H9 (cell line): Measurements from ENCODE around the gene SWT1. TPM values are rescaled to one million over a fixed set of nuclear protein-coding genes. Genes with fewer than 3 reads are reported as not detected.
A peak's percentile ranks its signal among the peaks of the same experiment; 100 is the strongest.

Source experiments
- DNase-seq: peaks from one replicate; pipeline ENCODE4 v3.0.0-alpha.2; 2017
- H2AFZ ChIP-seq: one replicate; pipeline ENCODE4 v1.6.1; 2013; ENCODE audit warnings: mild to moderate bottlenecking, low read length, control low read depth, moderate library complexity
- H2AK5ac ChIP-seq: 2 replicates; pipeline ENCODE4 v1.6.1; 2013; ENCODE audit warnings: low read length, control low read depth, mixed read lengths; ENCODE audit not compliant: insufficient read length
- H2BK120ac ChIP-seq: one replicate; pipeline ENCODE4 v1.6.1; 2013; ENCODE audit warnings: low read depth, mild to moderate bottlenecking, low read length, control low read depth, inconsistent platforms; ENCODE audit not compliant: poor library complexity, severe bottlenecking
- H2BK12ac ChIP-seq: 2 replicates; pipeline ENCODE4 v1.6.1; 2013; ENCODE audit warnings: low read length, control low read depth, mixed read lengths, low read depth; ENCODE audit not compliant: insufficient read length
- H2BK15ac ChIP-seq: 2 replicates; pipeline ENCODE4 v1.6.1; 2013; ENCODE audit warnings: low read depth, low read length, control low read depth
- H2BK20ac ChIP-seq: one replicate; pipeline ENCODE4 v1.6.1; 2013; ENCODE audit warnings: low read depth, mild to moderate bottlenecking, low read length, control low read depth, inconsistent platforms; ENCODE audit not compliant: poor library complexity, severe bottlenecking
- H2BK5ac ChIP-seq: 2 replicates; pipeline ENCODE4 v1.6.1; 2013; ENCODE audit warnings: low read length, control low read depth, mixed read lengths; ENCODE audit not compliant: insufficient read length
- H3K14ac ChIP-seq: 2 replicates; pipeline ENCODE4 v1.6.1; 2013; ENCODE audit warnings: low read length, control low read depth; ENCODE audit not compliant: insufficient read depth
- H3K18ac ChIP-seq: 2 replicates; pipeline ENCODE4 v1.6.1; 2013; ENCODE audit warnings: low read depth, mild to moderate bottlenecking, mixed read lengths, low read length, control low read depth; ENCODE audit not compliant: insufficient read length
- H3K23ac ChIP-seq: 2 replicates; pipeline ENCODE4 v1.6.1; 2013; ENCODE audit warnings: low read length, control low read depth, mixed read lengths, low read depth; ENCODE audit not compliant: insufficient read length
- H3K23me2 ChIP-seq: 2 replicates; pipeline ENCODE4 v1.6.1; 2013; ENCODE audit warnings: low read depth, mild to moderate bottlenecking, mixed read lengths, low read length, control low read depth; ENCODE audit not compliant: insufficient read length, poor library complexity, severe bottlenecking
- H3K27ac ChIP-seq: 2 replicates; pipeline ENCODE4 v1.5.1; 2013; ENCODE audit warnings: low read length, control low read depth, mixed read lengths, low read depth; ENCODE audit not compliant: insufficient read length
- H3K27me3 ChIP-seq: 2 replicates; pipeline ENCODE4 v1.6.1; 2013; ENCODE audit warnings: low read length, control low read depth, inconsistent platforms; ENCODE audit not compliant: insufficient read depth
- H3K4ac ChIP-seq: 2 replicates; pipeline ENCODE4 v1.6.1; 2013; ENCODE audit warnings: low read depth, mild to moderate bottlenecking, control low read depth, inconsistent platforms, low read length, moderate library complexity
- H3K4me1 ChIP-seq: 2 replicates; pipeline ENCODE4 v1.6.1; 2013; ENCODE audit warnings: low read length, control low read depth, inconsistent platforms; ENCODE audit not compliant: insufficient read depth
- H3K4me2 ChIP-seq: 2 replicates; pipeline ENCODE4 v1.6.1; 2013; ENCODE audit warnings: low read length, control low read depth, mixed read lengths; ENCODE audit not compliant: insufficient read length, insufficient read depth
- H3K56ac ChIP-seq: 2 replicates; pipeline ENCODE4 v1.6.1; 2013; ENCODE audit warnings: low read depth, mild to moderate bottlenecking, mixed read lengths, low read length, control low read depth; ENCODE audit not compliant: insufficient read length
- H3K79me1 ChIP-seq: 2 replicates; pipeline ENCODE4 v1.6.1; 2013; ENCODE audit warnings: low read depth, mild to moderate bottlenecking, moderate library complexity, low read length, control low read depth, inconsistent platforms; ENCODE audit not compliant: insufficient read depth, poor library complexity, severe bottlenecking
- H3K79me2 ChIP-seq: 2 replicates; pipeline ENCODE4 v1.6.1; 2013; ENCODE audit warnings: low read length, control low read depth, inconsistent platforms; ENCODE audit not compliant: insufficient read depth
- H3K9ac ChIP-seq: 2 replicates; pipeline ENCODE4 v1.6.1; 2013; ENCODE audit warnings: low read length, control low read depth, mixed read lengths; ENCODE audit not compliant: insufficient read length; ENCODE audit errors: extremely low read depth
- H3K9me3 ChIP-seq: one replicate; pipeline ENCODE4 v1.6.1; 2013; ENCODE audit warnings: low read depth, low read length, inconsistent platforms; ENCODE audit not compliant: control insufficient read depth
- H3T11ph ChIP-seq: one replicate; pipeline ENCODE4 v1.6.1; 2013; ENCODE audit warnings: mild to moderate bottlenecking, low read length, control low read depth, inconsistent platforms
- H4K20me1 ChIP-seq: one replicate; pipeline ENCODE4 v1.6.1; 2013; ENCODE audit not compliant: control insufficient read depth, insufficient read length, insufficient read depth
- H4K5ac ChIP-seq: 2 replicates; pipeline ENCODE4 v1.6.1; 2013; ENCODE audit warnings: low read depth, mild to moderate bottlenecking, mixed read lengths, low read length, control low read depth; ENCODE audit not compliant: insufficient read length
- H4K8ac ChIP-seq: replicated peaks from 2 replicates; pipeline ENCODE4 v1.6.1; 2013; ENCODE audit warnings: low read length, control low read depth, mixed read lengths, low read depth; ENCODE audit not compliant: insufficient read length
- H4K91ac ChIP-seq: 2 replicates; pipeline ENCODE4 v1.6.1; 2013; ENCODE audit warnings: low read depth, mild to moderate bottlenecking, moderate library complexity, mixed read lengths, low read length, control low read depth; ENCODE audit not compliant: insufficient read length
- H3K27ac Mint-ChIP-seq, 3 experiments: 2 replicates in 2 of 3; 3 replicates in 1 of 3; pipeline ENCODE4 v1.8.0; 2020 to 2021; ENCODE audit warnings: mixed read lengths in 3 of 3, mild to moderate bottlenecking in 1 of 3, moderate library complexity in 1 of 3
- H3K27me3 Mint-ChIP-seq: 2 replicates; pipeline ENCODE4 v1.8.0; 2021; ENCODE audit warnings: low read depth, mild to moderate bottlenecking, moderate library complexity, mixed read lengths
- H3K36me3 Mint-ChIP-seq, 3 experiments: 2 replicates in 2 of 3; 3 replicates in 1 of 3; pipeline ENCODE4 v1.8.0; 2020 to 2021; ENCODE audit warnings: low read depth in 3 of 3, mixed read lengths in 3 of 3; ENCODE audit not compliant: insufficient read depth in 1 of 3
- H3K4me1 Mint-ChIP-seq, 2 experiments: 2 replicates each; pipeline ENCODE4 v1.8.0; 2020; ENCODE audit warnings: mixed read lengths in 2 of 2
- H3K4me3 Mint-ChIP-seq, 2 experiments: 2 replicates in 1 of 2; 3 replicates in 1 of 2; pipeline ENCODE4 v1.8.0; 2020 to 2021; ENCODE audit warnings: mild to moderate bottlenecking in 2 of 2, mixed read lengths in 2 of 2, moderate library complexity in 1 of 2
- H3K9me3 Mint-ChIP-seq, 2 experiments: 2 replicates in 1 of 2; 3 replicates in 1 of 2; pipeline ENCODE4 v1.8.0; 2020; ENCODE audit warnings: mild to moderate bottlenecking in 2 of 2, mixed read lengths in 2 of 2, moderate library complexity in 1 of 2
- CTCF ChIP-seq: fragments of 200-600 bp; sonication (generic); conservative IDR thresholded peaks from 3 replicates; pipeline ENCODE4 v1.8.0; 2021; ENCODE audit warnings: antibody characterized with exemption, mild to moderate bottlenecking
- WGBS: extraction: QIAGEN DNeasy Blood & Tissue Kit; methylation state at CpG from one replicate; pipeline ENCODE4 v1.1.7; 2013; ENCODE audit warnings: missing lambda C conversion rate, low lambda C conversion rate, mixed read lengths; ENCODE audit not compliant: insufficient read length; ENCODE audit errors: extremely low coverage; 5-methylcytosine and 5-hydroxymethylcytosine counted together
- total RNA-seq: library from RNA; stranded (reverse); gene quantifications from 2 replicates; pipeline ENCODE4 v1.2.1, GENCODE V29; 2021

The SWT1 gene
- total RNA-seq, 1 experiment from 2014 or later = 5.2 TPM

DNA sequence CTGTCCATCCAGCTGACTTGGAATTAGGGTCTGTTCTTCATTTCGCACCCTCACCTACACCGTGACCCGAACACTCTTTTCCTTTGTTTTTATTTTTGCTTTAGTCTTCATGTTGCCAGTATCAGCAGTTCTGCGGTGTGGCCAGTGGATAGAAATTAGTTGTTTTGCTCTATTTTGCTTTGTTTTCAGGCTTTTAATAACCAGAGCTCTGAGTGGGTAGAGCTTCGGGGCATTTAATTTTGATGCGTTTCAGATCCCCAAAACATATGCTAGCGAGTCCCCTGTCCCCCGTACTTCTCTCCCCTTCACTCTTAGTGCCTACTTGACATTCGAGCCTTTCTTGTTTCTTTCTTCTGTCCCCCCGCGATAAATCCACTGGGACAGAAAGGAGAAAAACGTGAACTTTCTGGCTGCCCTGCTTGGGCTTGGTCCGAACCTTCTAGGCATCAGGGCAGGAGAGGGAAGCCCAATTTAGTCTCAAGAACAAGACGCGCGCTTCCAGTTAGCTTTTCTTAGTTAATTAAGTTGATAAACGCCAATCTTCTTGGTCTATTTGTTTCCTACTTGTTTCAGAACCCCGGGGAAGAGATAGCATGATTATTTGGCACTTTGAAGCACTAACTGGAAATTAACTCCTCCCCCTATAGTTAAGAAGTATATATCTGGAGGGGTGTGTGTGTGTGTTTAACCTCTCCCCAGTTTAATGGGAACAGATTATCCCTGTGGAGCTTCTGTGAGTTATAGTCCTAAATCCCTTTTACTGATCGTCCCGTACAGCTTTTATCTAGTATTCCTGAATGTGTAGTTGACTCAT is 839 bp downstream of the SWT1 start:
- no peak overlapping the region for H2BK15ac ChIP-seq
- H3K9me3 Mint-ChIP-seq = no peaks in the 10 kb centered on the region; a peak in 2 of 5 replicates
- H2BK20ac ChIP-seq = no peak overlapping the region
- WGBS = no CpG with 5 or more reads among the region's 20 CpGs
- no peak overlapping the region for H3K27ac ChIP-seq
- H3K9me3 ChIP-seq = no peaks in the 10 kb centered on the region
- no peak overlapping the region for H2BK12ac ChIP-seq
- H2AFZ ChIP-seq = peak overlapping the region; percentile 66
- no peaks in the 10 kb centered on the region for H4K20me1 ChIP-seq
- H3K23me2 ChIP-seq = peaks cover 13% of the 10 kb centered on the region
- TF ChIP-seq CTCF = no peak
- H3K27me3 ChIP-seq = no peaks in the 10 kb centered on the region
- no peaks in the 10 kb centered on the region for H3K79me2 ChIP-seq
- no peak for DNase-seq
- H3K4me1 Mint-ChIP-seq = peaks cover 13 to 17% of the 10 kb centered on the region in 2 experiments
- no peak overlapping the region for H2AK5ac ChIP-seq
- H4K5ac ChIP-seq = no peak overlapping the region
- H3K23ac ChIP-seq = no peak overlapping the region
- H3K27ac Mint-ChIP-seq = peak overlapping the region; percentile 12 to 91 (median 45); a peak in 5 of 7 replicates
- H3K4me2 ChIP-seq = peak overlapping the region; percentile 90
- no peak overlapping the region for H2BK5ac ChIP-seq
- peak overlapping the region; percentile 92 to 97 for H3K4me3 Mint-ChIP-seq
- H3K27me3 Mint-ChIP-seq = no peaks in the 10 kb centered on the region
- no peaks in the 10 kb centered on the region for H3K36me3 Mint-ChIP-seq
- no peak overlapping the region for H2BK120ac ChIP-seq
- no peak overlapping the region for H3K56ac ChIP-seq
- H3K18ac ChIP-seq = no peak overlapping the region
- H4K91ac ChIP-seq = no peak overlapping the region
- no peaks in the 10 kb centered on the region for H3K79me1 ChIP-seq
- no peak overlapping the region for H3K14ac ChIP-seq
- H3T11ph ChIP-seq = no peak overlapping the region
- H3K4ac ChIP-seq = no peak overlapping the region
- no peaks in the 10 kb centered on the region for H3K4me1 ChIP-seq
- peak overlapping the region; percentile 76 for H3K9ac ChIP-seq
- no peak overlapping the region for H4K8ac ChIP-seq
